ENCODE results near the gene DNAH10.

Gene DNAH10

DNA sequence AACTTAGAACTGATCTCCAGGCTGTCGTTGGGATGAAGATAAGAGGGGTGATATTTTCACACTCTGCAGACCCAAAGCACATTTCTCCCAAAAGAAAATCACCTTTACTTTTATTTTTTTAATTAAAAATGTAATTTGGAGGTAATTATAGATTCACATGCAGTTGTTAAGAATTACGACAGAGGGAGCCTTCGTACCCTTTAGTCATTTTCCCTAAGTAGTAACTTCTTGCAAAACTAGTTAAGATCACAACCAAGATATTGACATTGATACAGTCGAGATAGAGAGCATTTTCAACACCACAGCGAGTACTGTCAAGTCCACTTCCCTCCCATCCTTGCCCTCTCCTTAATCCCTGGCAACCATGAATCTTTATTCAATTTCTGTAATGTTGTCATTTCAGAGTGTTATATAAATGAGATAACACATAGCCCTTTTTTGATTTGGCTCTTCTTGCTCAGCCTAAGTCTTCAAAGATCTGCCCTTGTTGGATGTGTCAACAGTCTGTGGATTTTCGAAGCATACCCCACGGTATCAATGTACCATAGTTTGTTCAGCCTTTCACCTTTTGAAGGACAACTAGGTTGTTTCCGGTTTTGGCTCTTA lies 39.6 kb downstream of the DNAH10 start:
- no peak for DNase-seq

DNA sequence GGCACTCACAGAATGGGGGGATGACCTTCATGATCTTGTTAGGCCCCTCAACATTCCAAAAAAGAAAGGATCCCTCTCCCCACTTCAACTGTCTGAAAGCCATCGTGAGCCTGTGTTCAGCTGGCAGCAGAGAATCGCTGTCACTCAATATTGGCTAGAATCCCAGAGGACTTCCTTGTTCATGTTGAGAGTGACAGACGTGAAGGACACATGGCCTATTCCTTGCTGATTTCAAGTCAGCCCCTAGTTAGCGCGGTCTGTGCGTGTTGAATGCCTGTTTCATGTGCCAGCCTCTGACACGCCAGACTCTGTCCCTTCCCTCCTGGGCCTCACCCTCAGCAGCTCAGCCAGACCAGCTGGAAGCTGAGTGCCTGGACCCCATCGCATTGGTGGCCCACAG lies 43.1 kb downstream of the DNAH10 start:
- DNase-seq = no peak

DNA sequence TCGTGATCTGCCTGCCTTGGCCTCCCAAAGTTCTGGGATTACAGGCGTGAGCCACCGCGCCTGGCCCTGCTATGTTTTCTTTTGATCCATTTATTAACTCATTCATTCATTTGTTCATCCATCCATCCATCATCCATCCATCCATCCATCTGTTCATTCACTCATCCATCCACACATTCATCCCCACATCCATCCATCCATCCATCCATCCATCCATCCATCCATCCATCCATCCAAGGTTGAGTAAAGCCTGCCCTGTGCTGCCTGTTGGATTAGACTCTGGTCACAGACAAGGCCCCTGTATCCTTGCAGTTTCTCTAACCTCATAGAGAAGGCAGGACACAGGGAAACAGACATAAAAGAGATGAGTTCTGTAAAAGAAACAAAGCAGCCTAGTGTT lies 44.9 kb downstream of the DNAH10 start:
- DNase-seq = no peak

DNA sequence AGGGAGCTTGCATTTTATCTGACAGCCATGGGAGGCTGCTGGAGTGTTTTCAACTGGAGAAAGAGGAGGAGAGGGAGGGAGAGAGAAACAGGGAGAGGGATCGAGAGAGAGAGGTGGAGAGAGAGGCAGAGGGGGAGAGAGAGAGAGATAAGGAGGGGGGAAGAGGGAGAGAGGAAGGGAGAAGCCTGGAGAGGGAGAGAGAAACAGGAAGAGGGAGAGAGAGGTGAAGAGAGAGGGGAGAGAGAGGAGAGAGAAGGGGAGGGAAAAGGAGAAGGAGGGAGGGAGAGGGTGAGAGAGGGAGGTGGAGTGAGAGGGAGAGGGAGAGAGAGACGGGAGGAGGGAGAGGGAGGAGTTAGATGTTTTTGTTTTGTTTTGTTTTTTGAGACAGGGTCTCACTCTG lies 45.6 kb downstream of the DNAH10 start:
- no peak for DNase-seq

DNA sequence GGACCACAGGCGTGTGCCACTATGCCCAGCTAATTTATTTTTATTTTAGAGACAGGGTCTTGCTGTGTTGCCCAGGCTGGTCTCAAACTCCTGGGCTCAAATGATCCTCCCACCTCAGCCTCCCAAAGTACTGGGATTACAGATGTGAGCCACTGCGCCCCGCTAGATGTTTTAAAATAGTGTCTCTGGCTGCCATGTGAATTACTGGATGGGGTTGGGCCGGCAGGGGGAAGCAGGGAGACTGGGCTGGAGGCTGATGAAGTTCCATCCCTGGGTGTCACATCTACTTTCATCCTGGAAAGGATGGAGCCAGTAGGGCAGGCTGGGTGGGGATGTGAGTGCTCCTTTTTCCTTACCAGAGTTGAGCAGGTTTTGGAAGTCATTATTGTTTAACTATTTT lies 46.1 kb downstream of the DNAH10 start:
- no peak for DNase-seq

DNA sequence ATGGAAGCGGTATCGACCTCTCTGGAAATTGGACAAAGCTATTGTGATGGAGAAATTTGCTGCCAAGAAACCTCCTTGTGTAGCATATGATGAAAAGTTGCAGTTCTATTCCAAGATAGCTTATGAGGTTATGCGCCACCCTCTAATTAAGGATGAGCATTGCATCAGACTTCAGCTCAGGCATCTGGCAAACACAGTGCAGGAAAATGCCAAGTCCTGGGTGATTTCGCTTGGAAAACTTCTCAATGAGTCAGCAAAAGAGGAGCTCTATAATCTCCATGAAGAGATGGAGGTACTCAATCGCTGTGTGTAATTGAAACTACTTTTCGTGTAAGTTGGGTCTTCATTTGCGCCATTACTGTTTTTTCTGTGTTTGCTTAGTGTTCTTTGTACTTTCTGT lies 51.2 kb downstream of the DNAH10 start:
- DNase-seq = no peak

DNA sequence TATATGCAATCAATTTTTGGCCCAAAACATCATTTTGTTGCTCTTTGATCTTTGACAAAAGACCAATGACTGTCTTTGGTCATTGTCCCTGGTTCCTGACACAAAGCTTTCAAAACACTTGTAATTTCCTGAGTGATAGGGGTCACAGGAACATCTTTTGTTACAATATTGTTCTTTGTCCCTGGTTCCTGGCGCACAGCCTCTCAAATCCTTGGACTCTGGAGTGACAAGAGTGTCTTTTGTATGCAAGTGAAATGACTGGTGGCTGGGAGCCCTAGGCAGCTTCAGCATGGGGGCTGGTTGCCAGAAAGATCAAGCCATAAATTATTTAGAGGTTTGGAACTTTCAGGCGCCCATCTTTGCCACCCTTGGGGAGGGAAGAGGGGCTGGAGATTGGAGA lies 53.9 kb downstream of the DNAH10 start:
- DNase-seq = no peak

DNA sequence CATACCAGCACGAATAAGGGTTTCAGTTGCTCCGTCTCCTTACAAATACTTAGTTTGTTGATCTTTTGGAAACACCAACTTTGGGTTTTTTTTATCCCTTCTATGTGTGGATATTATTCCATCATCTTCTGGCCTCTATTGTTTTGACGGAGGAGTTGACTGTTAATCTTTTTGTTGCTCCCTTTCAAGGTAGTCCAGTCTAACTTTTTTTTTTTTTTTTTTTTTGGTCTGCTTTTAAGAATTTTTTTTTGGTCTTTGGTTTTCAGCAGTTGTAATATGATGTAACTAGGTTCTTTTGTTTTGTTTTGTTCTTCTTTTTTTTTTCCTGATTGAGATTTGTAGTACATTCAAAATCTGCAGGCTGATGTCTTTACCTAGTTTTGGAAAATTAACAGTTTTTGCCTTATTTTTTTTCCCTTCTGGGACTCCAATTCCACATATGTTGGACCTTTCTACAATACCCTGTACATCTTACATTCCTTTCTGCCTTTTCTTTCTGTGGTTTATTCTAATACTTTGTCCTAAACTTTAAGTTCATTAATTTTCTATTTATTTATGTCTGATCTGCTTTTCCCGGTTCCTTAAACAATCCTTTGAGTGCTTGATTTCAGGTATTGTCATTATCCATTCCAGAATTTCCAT lies 54.9 kb downstream of the DNAH10 start:
- no peak for DNase-seq

DNA sequence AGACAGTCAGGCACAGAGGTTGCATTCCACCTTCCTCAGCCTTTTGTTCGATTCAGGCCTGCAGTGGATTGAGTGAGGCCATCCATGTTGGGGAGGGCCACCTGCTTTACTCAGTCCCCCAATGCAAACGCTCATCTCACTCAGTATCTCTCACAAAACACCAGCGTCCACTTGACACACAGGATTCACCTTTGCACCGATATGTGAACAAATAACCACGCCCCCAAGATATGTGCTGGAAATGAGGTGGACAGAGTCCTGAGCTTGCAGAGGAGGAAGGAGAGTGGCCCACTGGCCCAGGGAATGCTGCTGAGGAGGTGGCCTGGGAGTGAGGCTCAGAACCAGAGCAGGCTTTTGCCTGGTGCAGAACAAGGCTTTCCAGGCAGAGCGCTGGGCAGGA lies 60.7 kb downstream of the DNAH10 start:
- no peak for DNase-seq

DNA sequence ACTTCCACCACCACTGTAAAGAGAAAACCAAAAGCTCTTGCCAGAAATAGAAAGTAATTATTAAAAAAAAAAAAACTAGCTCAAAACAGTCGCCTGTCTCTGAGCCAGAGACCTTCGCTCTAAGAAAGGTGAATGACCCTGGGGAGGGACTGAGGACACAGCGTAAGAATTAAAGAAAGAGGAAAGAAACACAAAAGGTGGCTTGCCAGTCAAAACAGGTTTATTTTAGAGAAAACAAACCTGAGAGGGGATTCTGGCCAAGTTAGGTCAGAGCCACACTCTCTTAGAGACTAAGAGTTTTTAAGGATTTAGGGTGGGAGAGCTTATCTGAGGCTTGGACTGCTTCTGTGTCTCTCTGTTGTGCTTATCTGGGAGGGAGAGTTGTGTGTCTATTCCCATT lies 66.0 kb downstream of the DNAH10 start:
- DNase-seq = no peak

DNA sequence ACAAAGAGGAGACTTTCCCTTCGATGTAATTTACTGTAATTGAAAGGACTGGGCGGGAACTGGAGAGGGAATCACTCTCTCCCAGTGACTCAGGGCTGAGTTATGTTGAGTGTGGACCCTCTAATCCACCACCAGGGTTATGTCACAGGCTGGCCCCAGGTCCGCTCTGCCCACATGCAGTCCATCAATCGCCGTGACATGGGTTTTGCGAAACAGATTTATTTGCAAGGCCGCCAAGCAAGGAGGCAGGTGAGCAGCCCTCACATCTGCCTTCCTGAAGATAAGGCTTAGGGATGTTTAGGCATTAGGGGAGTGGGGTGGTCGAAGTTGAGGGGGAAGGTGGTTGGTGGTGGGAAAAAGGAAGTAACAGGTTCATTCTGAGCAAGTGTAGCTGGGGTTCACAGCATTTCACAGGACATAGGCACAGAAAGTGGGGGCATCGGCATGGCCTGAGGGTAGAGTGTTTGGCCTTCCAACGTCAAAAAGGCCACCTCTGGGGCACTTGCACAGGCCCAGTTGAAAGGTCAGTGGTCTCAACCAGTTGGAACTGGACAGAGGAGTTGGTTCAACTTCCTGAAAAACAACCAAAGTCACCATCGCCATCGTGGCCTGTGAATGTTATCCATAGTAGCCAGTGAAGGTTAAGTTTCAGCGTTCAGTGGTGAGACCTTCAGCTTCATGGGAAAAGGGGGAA lies 66.9 kb downstream of the DNAH10 start:
- DNase-seq = no peak

DNA sequence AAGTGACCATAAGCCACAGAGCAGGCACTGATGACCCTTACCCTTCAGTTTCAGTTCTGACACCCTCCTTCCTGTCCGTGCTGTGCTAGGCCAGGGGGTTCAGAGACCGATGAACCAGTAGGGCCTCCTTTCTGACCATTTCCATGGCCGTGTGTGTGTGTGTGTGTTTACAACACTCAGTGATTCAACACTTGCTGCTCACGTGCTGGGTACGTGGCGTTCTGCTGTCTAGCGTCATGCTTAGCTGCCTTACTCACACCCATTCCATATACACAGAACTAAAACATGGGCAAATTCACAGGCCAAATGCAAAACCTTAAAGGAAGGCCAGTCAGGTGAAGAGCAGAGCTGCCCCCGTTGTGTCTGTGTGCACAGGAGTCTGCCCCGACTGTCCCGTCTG lies 67.5 kb downstream of the DNAH10 start:
- DNase-seq = no peak

DNA sequence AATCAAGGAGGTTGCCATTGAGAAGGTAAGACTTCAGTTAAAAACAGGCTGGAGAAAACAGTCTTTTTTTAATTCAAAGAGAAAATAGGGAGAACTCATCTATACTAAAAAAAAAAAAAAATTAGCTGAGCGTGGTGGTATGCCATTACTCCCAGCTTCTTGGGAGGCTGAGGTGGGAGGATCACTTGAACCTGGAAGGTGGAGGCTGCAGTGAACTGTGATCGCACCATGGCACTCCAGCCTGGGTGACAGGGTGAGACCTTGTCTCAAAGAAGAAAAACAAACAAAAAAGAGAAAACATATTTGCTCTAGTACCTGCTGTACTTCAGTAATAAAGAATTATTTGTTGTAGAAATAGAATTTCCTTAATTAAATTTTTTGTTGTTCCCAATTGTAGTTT lies 68.6 kb downstream of the DNAH10 start:
- no peak for DNase-seq

DNA sequence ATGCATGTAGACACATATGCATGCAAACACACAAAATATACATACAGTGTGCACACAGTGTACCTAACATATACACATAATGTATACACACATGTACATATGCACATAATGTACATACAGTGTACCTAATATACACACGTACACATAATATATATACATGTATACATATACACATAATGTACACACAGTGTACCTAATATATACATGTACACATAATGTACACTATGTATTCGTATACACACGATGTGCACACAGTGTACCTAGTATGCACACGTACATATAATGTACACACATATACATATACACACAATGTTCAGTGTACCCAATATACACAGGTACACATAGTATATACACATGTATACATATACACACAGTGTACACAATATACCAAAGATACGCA lies 70.0 kb downstream of the DNAH10 start:
- DNase-seq = no peak

DNA sequence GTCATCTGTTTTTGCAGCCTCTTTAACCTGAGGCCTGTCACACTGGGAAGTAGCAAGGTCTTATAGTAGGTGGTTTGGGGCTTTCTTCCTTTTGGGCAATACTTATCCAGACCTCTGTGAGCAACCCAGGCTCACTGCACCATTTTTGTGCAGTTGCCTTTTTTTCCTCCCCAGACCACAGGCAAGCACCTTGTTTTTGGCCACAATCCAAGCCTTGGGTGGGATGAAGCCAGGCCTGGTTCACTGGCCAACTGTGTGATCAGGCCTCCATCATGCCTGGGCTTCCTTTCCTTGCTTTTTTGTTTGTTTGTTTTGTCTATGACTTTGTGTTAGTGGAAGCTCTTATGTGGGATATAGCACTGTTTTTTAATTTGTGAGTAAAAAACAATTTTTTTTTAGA lies 71.7 kb downstream of the DNAH10 start:
- no peak for DNase-seq

DNA sequence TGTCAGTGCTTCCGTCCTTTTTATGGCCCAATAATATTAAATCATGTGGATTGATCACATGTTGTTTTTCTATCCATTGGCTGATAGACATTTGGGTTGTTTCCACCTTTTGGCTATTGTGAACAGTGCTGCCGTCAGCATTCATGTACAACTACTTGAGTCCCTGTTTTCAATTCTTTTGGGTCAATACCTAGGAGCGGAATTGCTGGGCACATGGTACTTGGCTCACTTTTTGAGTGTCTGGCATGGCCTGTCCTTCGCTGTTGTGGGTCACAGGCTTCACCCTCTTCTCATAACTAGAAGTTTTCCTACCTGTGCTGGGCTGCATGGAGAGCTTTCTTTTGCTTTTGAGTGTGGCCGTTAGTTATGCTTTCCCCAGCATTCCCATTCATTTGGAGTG lies 72.7 kb downstream of the DNAH10 start:
- no peak for DNase-seq

DNA sequence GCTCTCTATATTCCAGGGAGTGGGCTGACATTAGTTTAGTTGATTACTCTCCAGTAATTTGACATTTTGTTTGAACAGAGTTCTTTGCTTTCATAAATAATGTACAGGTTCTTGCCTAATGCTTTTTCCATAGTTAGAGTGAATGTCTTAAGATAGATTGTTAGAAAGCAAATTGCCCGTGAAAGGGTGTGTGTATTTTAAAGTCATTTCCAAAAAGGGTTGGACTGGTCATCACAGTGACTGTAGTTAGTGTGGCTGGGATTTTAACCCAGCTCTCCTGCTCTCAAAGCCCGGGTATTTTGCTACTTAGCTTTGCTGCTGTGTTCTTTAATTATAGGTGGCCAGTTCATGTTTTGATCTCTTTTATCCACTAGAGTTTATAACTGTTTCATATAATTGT lies 74.2 kb downstream of the DNAH10 start:
- no peak for DNase-seq

DNA sequence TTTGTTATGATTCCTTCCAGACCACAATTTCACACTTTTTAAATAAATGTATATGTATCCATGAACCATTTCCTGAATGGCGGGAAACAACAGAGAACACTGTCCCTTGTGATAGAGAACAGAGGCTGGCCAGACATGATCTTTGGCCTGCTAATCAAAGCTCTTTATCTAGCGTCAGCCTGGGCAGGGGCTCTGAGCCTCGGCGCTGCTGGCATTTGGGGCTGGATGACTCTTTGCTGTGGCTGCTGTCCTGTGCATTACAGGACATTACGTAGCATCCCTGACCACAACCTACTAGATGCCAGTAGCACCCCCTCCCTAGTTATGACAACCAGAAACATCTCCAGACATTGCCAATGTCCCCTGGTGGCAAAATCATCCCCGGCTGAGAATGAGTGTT lies 77.7 kb downstream of the DNAH10 start:
- DNase-seq = no peak

DNA sequence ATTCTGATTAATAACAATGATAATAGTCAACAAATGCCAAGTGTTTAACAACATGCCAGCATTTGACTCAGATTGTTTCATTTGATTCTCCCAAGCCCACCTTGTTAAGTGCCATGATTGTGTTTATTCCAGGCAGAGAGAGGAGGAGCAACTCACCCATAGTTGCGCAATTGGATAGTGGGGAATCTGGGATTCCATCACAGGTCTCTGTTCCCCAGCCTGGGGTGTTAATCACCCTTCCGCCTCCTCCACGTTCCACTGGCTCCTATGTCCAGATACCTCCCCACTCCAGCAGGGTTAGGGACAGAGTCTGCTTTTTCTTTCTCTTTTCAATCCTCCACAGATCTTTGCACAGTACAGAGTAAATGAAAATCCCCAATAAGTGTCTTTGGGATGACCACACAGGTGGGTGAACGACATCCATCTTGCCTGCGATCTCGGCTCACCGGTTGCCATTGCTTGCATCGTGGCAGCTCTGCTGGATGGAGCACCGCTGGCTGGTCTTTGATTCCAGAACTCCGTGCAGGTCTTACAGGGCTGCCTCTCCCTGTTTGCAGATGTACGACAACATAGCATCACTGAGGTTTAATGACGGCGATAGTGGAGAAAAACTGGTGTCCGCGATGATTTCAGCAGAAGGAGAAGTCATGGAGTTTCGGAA lies 78.8 kb downstream of the DNAH10 start:
- no peak for DNase-seq

DNA sequence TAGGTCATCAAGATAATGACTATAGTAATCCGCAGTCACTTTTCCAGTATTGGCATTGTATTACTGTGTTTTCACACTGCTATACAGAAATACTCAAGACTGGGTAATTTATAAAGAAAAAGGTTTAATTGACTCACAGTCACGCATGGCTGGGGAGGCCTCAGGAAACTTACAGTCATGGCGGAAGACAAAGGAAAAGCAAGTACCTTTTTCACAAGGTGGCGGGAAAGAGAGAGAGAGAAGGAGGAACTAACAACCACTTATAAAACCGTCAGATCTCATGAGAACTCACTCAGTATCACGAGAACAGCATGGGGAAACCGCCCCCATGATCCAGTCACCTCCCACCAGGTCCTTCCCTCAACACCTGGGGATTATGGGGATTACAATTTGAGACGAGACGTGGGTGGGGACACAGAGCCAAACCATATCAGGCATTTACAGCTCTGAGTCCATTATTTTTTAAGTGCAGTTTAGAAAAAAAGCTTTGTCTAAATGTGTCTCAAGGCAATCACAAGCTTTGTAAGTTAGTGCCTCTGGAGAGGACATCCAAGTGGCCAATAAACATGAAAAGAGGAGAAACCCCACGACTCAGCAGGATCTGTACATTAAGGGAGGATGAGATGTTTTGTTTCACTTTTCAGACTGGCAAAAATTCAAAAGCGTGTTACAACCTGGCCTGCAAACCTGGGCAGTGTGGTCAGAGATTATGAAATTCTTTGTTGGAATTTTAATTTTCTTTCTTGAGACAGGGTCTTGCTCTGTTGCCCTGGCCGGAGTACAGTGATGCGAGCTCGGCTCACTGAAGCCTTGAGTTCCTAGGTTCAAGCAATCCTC lies 82.0 kb downstream of the DNAH10 start:
- no peak for DNase-seq

DNA sequence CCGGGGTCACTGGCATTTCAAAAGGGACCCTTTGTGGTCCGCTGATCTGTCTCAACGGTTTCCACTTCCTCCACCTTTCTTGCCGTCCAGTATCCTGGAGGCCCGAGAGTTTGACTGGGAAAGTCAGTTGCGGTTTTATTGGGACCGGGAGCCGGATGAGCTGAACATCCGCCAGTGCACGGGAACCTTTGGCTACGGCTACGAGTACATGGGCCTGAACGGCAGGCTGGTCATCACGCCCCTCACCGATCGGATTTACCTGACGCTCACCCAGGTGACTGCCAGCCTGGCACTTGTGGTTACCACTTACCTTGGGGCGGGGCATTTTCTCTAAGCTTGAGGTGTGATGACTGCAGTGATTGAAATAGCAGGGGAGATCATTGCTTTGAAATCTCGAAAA lies 83.8 kb downstream of the DNAH10 start:
- DNase-seq = no peak

DNA sequence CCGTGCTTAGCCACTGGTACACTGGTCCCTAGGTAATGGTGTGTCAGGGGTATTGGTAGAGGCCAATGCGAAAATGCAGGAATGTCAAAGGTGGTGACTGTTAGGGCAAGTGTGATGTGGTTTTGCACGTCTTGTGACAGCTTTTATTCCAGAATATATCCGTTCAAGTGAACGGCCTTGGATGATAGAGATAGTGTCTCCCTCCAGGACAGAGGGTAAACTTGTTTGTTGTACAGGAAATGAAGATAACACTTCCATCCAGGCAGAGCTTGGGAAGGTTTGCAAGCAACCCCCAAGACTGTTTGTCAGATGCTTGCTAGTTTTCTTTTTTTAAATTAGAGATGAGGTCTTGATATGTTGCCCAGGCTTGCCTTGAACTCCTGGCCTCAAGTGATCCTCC lies 84.2 kb downstream of the DNAH10 start:
- no peak for DNase-seq

DNA sequence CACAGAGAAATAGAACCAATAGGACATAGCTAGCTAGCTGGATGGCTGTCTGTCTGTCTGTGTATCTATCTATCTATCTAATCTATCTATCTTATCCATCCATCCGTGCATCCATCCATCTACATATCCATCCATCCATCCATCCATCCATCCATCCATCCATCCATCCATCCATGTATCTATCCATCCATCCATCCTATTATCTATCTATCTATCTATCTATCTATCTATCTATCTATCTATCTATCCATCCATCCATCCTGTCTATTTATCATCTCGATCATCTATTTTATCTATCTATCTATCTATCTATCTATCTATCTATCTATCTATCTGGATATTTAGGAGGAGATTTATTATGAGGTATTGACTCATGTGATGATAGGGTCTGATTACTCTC lies 84.9 kb downstream of the DNAH10 start:
- DNase-seq = no peak
